Measurements from ENCODE around the gene NEAT1.

DNA sequence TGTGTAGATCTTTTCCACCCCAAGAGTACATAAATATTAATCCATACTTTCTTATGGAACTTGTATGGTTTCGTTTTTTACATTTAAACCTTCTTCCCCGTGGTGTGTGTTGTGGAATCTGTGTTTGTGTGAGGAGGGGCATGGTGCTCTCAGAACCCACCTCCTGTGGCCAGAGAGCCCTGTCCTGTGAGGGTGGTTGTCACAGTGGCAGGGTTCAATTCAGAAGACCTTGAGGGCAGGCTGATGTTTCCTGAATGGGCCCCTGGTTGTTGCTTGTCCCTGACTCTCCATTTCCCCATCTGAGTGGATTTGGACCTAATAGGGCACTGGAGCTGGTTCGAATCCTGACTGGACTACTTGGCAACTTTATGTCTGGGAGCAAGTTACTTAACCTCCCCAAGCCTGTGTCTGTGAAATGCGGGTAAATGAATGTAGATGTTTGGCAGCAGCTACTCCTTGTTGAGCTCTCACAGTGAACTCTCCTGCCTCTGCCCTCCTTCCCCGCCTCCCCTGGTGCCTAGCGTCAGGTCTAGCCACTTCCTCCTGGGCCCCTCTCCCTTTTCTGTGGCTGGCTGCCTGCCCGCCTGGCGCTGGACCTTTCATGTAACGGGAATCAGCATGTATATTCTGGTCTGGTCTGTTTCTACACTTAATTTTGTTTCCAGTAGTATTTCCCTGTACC, 7.3 kb downstream of the NEAT1 start:
- TF ChIP-seq YY1 (IDR thresholded peaks at IDR 0.05; ENCODE audit: insufficient read depth, insufficient read length) (no peak), SUZ12 (IDR thresholded peaks at IDR 0.05; ENCODE audit: extremely low read depth, insufficient read depth, insufficient read length) (no peak)
